Measurements from ENCODE around the gene C12orf60. TPM values are rescaled to one million over a fixed set of nuclear protein-coding genes. Genes with fewer than 3 reads are reported as not detected.

Gene C12orf60
- 1.8 to 2.0 TPM (median 1.8 TPM) in 5 replicates for total RNA-seq (2022; extraction: Qiagen RNA extraction)

DNA sequence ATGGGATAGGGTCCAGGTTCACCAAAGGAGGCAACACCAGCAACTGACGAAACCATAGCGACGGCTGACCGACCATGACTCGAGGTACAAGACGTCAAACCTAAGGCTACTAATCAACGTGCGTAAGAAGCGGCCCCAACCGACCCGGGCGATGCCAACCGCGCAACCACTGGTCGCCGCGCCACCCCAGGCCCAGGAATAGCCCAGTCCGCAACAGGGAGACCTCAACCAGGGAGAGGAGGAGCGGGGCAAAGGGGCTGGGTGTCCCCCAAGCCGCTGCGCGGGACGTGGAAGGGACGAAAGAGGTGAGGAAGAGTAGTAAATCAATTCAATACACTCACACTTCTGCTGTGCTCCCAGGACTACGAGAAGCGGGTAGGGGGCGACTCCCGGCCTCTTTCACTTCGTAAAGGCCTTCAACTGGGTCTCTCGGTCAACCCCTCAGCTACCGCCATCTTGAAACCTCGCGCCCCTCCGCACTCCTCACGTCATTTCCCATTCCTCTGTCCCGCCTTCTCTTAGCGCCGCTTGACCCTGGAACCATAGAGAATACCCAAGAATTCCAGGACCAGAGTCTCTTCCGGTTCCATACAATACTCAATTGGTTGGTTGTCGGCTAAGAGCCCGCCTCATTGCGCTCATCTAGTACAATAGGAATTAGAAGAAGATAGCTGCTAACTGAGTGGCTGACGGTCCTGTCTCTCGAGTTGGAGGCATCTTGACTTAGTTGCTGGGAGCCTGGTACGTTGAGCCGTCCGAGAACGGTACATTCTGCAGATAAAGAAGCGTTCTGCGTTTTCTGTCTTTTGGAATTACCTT lies at the start of gene C12orf60, which contains the start of gene WBP11:
C12orf60 (plus strand) TSS at position 660 of the 819 bp plus-strand sequence. CDS start 19,266 bp downstream, outside the sequence.
WBP11 (minus strand) TSS at position 468 of the 819 bp plus-strand sequence. CDS start 2,095 bp downstream, outside the sequence.

DNA sequence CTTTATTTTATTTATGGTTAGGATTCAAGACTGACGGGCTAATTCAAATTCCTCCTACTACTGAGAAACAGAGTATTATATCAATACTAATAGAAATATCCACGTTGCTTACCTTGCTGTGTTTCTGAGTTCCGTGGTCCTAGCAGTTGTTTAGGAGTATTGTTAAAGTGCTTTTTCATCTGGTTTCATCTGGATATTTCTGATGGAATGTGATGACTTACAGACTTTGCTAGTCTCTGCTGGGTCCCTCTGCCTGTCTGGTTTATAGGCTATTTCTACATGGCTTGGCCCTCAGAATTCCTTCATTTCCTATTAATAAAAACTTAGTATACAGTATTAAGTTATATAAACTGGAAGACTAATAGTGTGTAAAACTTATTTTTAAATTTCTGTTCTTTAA lies 10.5 kb downstream of the C12orf60 start, which contains the start of gene SMCO3:
SMCO3 (minus strand) TSS at position 169 of the 400 bp plus-strand sequence. CDS start 7,502 bp downstream, outside the sequence.

GRCh38 chr12:14843425-14843887 lies 40.0 kb downstream of the C12orf60 start, which contains the start of gene ART4:
Gene ART4 (minus strand): TSS chr12:14843526. CDS start chr12:14843113, 413 bp downstream.

Other genes starting within 250 kb of the C12orf60 start
- gene PLBD1, start 235.8 kb upstream of the C12orf60 start, total RNA-seq (2022; extraction: Qiagen RNA extraction) = 4.0 to 7.4 TPM (median 5.0 TPM) in 5 replicates
- gene GUCY2C, start 107.1 kb upstream of the C12orf60 start, total RNA-seq (2022; extraction: Qiagen RNA extraction) = not detected in 5 replicates
- gene WBP11, start 192 bp upstream of the C12orf60 start, total RNA-seq (2022; extraction: Qiagen RNA extraction) = 47.9 to 53.3 TPM (median 48.3 TPM) in 5 replicates
- gene SMCO3, start 10.5 kb downstream of the C12orf60 start, total RNA-seq (2022; extraction: Qiagen RNA extraction) = 0.08 to 0.10 TPM in 2 of 5 replicates, not detected in the others
- gene ART4, start 39.9 kb downstream of the C12orf60 start, total RNA-seq (2022; extraction: Qiagen RNA extraction) = not detected in 5 replicates
- not detected in 5 replicates for gene MGP, start 82.2 kb downstream of the C12orf60 start, total RNA-seq (2022; extraction: Qiagen RNA extraction)
- gene ERP27, start 134.9 kb downstream of the C12orf60 start, total RNA-seq (2022; extraction: Qiagen RNA extraction) = not detected in 5 replicates
- gene ARHGDIB, start 157.9 kb downstream of the C12orf60 start, total RNA-seq (2022; extraction: Qiagen RNA extraction) = 1.1 to 1.9 TPM (median 1.2 TPM) in 5 replicates
- not detected in 5 replicates for gene PDE6H, start 169.4 kb downstream of the C12orf60 start, total RNA-seq (2022; extraction: Qiagen RNA extraction)